Neural progenitor cell (in vitro differentiated cells): ENCODE measurements around the gene GPR183. TPM values are rescaled to one million over a fixed set of nuclear protein-coding genes. Genes with fewer than 3 reads are reported as not detected.

ENCODE experiments used
- DNase-seq: peaks from one replicate; pipeline ENCODE4 v3.0.0-alpha.2; 2016; ENCODE audit warnings: low spot score
- H2AFZ ChIP-seq: fragments of 200-600 bp; sonication (generic); replicated peaks from 2 replicates; pipeline ENCODE4 v1.6.1; 2016; ENCODE audit warnings: antibody characterized with exemption
- H3F3A ChIP-seq: fragments of 200-600 bp; sonication (generic); 2 replicates; pipeline ENCODE4 v1.6.1; 2016; ENCODE audit warnings: antibody characterized with exemption, low read depth
- H3K27ac ChIP-seq: fragments of 200-600 bp; sonication (generic); 2 replicates; pipeline ENCODE4 v1.5.1; 2016; ENCODE audit warnings: mild to moderate bottlenecking
- H3K27me3 ChIP-seq: fragments of 200-600 bp; sonication (generic); 2 replicates; pipeline ENCODE4 v1.6.1; 2016; ENCODE audit warnings: mild to moderate bottlenecking, moderate library complexity
- H3K36me3 ChIP-seq: fragments of 200-600 bp; sonication (generic); 2 replicates; pipeline ENCODE4 v1.5.1; 2016
- H3K4me1 ChIP-seq: fragments of 200-600 bp; sonication (generic); 2 replicates; pipeline ENCODE4 v1.6.1; 2016; ENCODE audit warnings: mixed run types
- H3K4me2 ChIP-seq: fragments of 200-600 bp; sonication (generic); 2 replicates; pipeline ENCODE4 v1.6.1; 2016
- H3K4me3 ChIP-seq: fragments of 200-600 bp; sonication (generic); 2 replicates; pipeline ENCODE4 v1.5.1; 2016
- H3K79me2 ChIP-seq: fragments of 200-600 bp; sonication (generic); 2 replicates; pipeline ENCODE4 v1.6.1; 2016; ENCODE audit warnings: low read depth
- H3K9ac ChIP-seq: fragments of 200-600 bp; sonication (generic); 2 replicates; pipeline ENCODE4 v1.6.1; 2016
- H3K9me3 ChIP-seq: fragments of 200-600 bp; sonication (generic); 2 replicates; pipeline ENCODE4 v1.5.1; 2016; ENCODE audit warnings: low read depth
- H4K20me1 ChIP-seq: fragments of 200-600 bp; sonication (generic); 2 replicates; pipeline ENCODE4 v1.6.1; 2016; ENCODE audit warnings: low read depth
- H3K27ac Mint-ChIP-seq: 3 replicates; pipeline ENCODE4 v1.8.0; 2021; ENCODE audit warnings: mixed read lengths
- H3K27me3 Mint-ChIP-seq: 2 replicates; pipeline ENCODE4 v1.8.0; 2022; ENCODE audit warnings: low read depth, mild to moderate bottlenecking, inconsistent platforms, moderate library complexity, mixed read lengths; ENCODE audit not compliant: insufficient read depth
- H3K36me3 Mint-ChIP-seq: 3 replicates; pipeline ENCODE4 v1.8.0; 2021; ENCODE audit warnings: mixed read lengths
- H3K4me1 Mint-ChIP-seq: 3 replicates; pipeline ENCODE4 v1.8.0; 2021; ENCODE audit warnings: mixed read lengths
- H3K4me3 Mint-ChIP-seq: 3 replicates; pipeline ENCODE4 v1.8.0; 2021; ENCODE audit warnings: mild to moderate bottlenecking, moderate library complexity, mixed read lengths
- H3K9me3 Mint-ChIP-seq: 3 replicates; pipeline ENCODE4 v1.8.0; 2020; ENCODE audit warnings: mixed read lengths
- EZH2 ChIP-seq: fragments of 200-600 bp; sonication (generic); IDR thresholded peaks from 2 replicates; pipeline ENCODE4 v1.6.1; 2017; ENCODE audit warnings: antibody characterized with exemption, mild to moderate bottlenecking, moderate library complexity
- EZH2phosphoT487 ChIP-seq: fragments of 200-600 bp; sonication (generic); IDR thresholded peaks from 2 replicates; pipeline ENCODE4 v1.6.1; 2017; ENCODE audit warnings: antibody characterized with exemption
- total RNA-seq: library from RNA; depleted of rRNA; stranded (reverse); fragments of >200 nt; gene quantifications from 2 replicates; pipeline ENCODE4 v1.2.3, GENCODE V29; 2015; ENCODE audit warnings: low replicate concordance
- TF ChIP-seq, protein P1 (sequence below): fragments of 200-600 bp; sonication (generic); IDR thresholded peaks from 2 replicates; pipeline ENCODE4 v1.5.1; 2017; ENCODE audit warnings: antibody characterized with exemption, mild to moderate bottlenecking

GPR183 gene
- total RNA-seq, 1 donor from 2014 or later: not detected

DNA sequence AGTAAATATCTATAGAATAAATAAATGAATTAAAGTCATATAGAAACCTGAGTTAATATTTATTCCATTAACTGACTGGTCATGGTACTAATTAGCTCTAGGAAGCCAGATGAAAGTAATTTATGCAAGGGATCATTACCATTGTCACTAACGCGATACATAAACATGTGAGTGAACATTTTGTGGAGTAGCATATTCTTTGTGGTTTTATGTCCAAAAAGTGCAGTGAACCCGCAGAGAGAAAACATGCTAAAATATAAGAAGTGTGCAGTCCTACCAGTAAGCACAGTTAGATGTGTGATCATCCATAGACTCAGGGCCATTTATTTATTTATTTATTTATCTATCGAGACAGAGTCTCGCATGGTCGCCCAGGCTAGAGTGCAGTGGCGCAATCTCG lies 1.6 kb downstream of the GPR183 start:
- H3K79me2 ChIP-seq: no peaks in the 10 kb centered on the region
- H3K9ac ChIP-seq: no peak overlapping the region
- no peaks in the 10 kb centered on the region for H3K36me3 ChIP-seq
- peaks cover 11% of the 10 kb centered on the region for H3K4me1 Mint-ChIP-seq
- no peak overlapping the region for H3K27ac ChIP-seq
- H4K20me1 ChIP-seq: peaks cover 16% of the 10 kb centered on the region
- H3K4me3 ChIP-seq: no peak overlapping the region
- H2AFZ ChIP-seq: no peak overlapping the region
- H3F3A ChIP-seq: no peaks in the 10 kb centered on the region
- H3K4me2 ChIP-seq: no peak overlapping the region
- DNase-seq: no peak
- no peaks in the 10 kb centered on the region for H3K27me3 ChIP-seq
- no peak overlapping the region for H3K4me3 Mint-ChIP-seq
- H3K27me3 Mint-ChIP-seq: no peaks in the 10 kb centered on the region
- H3K27ac Mint-ChIP-seq: no peak overlapping the region
- peaks cover 10% of the 10 kb centered on the region for H3K36me3 Mint-ChIP-seq
- TF ChIP-seq EZH2: no peak
- no peak for TF ChIP-seq EZH2phosphoT487
- TF ChIP-seq, protein P1, sequence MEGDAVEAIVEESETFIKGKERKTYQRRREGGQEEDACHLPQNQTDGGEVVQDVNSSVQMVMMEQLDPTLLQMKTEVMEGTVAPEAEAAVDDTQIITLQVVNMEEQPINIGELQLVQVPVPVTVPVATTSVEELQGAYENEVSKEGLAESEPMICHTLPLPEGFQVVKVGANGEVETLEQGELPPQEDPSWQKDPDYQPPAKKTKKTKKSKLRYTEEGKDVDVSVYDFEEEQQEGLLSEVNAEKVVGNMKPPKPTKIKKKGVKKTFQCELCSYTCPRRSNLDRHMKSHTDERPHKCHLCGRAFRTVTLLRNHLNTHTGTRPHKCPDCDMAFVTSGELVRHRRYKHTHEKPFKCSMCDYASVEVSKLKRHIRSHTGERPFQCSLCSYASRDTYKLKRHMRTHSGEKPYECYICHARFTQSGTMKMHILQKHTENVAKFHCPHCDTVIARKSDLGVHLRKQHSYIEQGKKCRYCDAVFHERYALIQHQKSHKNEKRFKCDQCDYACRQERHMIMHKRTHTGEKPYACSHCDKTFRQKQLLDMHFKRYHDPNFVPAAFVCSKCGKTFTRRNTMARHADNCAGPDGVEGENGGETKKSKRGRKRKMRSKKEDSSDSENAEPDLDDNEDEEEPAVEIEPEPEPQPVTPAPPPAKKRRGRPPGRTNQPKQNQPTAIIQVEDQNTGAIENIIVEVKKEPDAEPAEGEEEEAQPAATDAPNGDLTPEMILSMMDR: no peak
- H3K4me1 ChIP-seq: no peaks in the 10 kb centered on the region
- no peaks in the 10 kb centered on the region for H3K9me3 Mint-ChIP-seq
- no peaks in the 10 kb centered on the region for H3K9me3 ChIP-seq

DNA sequence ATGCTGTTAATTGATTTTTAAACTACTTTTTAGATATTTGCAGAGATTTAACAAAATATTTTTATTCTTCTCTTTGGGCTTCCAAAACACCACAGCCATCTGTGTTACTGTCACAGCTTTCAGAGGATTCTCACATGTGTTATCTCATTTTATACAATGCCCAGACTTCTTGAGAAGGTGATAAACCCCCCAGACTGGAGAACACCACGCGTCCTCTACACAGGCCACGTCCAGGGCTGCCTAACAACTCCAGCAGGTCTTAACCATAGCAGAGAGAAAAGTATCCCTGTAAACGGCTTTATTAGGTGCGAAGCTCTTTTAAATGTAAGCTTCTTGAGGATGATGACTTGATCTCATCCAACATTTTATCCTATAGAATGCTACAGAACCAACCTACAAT lies 2.0 kb downstream of the GPR183 start:
- H3K79me2 ChIP-seq: no peaks in the 10 kb centered on the region
- no peaks in the 10 kb centered on the region for H3K27me3 Mint-ChIP-seq
- peaks cover 10% of the 10 kb centered on the region for H3K36me3 Mint-ChIP-seq
- no peak for DNase-seq
- TF ChIP-seq EZH2phosphoT487 (no peak), EZH2 (no peak)
- TF ChIP-seq, protein P1: no peak
- H3K4me2 ChIP-seq: no peak overlapping the region
- H3K9ac ChIP-seq: no peak overlapping the region
- no peak overlapping the region for H2AFZ ChIP-seq
- no peaks in the 10 kb centered on the region for H3K36me3 ChIP-seq
- H3K4me1 ChIP-seq: no peaks in the 10 kb centered on the region
- H3K27ac Mint-ChIP-seq: no peak overlapping the region
- no peaks in the 10 kb centered on the region for H3F3A ChIP-seq
- H3K9me3 Mint-ChIP-seq: no peaks in the 10 kb centered on the region
- H3K4me1 Mint-ChIP-seq: peaks cover 11% of the 10 kb centered on the region
- no peak overlapping the region for H3K4me3 ChIP-seq
- H3K4me3 Mint-ChIP-seq: no peak overlapping the region
- H3K27ac ChIP-seq: no peak overlapping the region
- H3K9me3 ChIP-seq: no peaks in the 10 kb centered on the region
- peaks cover 16% of the 10 kb centered on the region for H4K20me1 ChIP-seq
- no peaks in the 10 kb centered on the region for H3K27me3 ChIP-seq

GRCh38 chr13:99304541-99304940 lies 2.7 kb downstream of the GPR183 start:
- no peak overlapping the region for H3K4me3 Mint-ChIP-seq
- H3K9ac ChIP-seq: no peak overlapping the region
- no peak overlapping the region for H2AFZ ChIP-seq
- H4K20me1 ChIP-seq: peaks cover 21% of the 10 kb centered on the region
- H3K27ac ChIP-seq: no peak overlapping the region
- no peak for DNase-seq
- H3K36me3 ChIP-seq: no peaks in the 10 kb centered on the region
- H3K4me1 Mint-ChIP-seq: peaks cover 11% of the 10 kb centered on the region
- no peaks in the 10 kb centered on the region for H3K9me3 ChIP-seq
- no peak overlapping the region for H3K27ac Mint-ChIP-seq
- H3F3A ChIP-seq: no peaks in the 10 kb centered on the region
- H3K27me3 Mint-ChIP-seq: no peaks in the 10 kb centered on the region
- peaks cover 10% of the 10 kb centered on the region for H3K36me3 Mint-ChIP-seq
- H3K4me2 ChIP-seq: no peak overlapping the region
- H3K27me3 ChIP-seq: no peaks in the 10 kb centered on the region
- no peaks in the 10 kb centered on the region for H3K9me3 Mint-ChIP-seq
- TF ChIP-seq EZH2 (no peak), EZH2phosphoT487 (no peak)
- TF ChIP-seq, protein P1: no peak
- no peaks in the 10 kb centered on the region for H3K4me1 ChIP-seq
- H3K4me3 ChIP-seq: no peak overlapping the region
- no peaks in the 10 kb centered on the region for H3K79me2 ChIP-seq
